Epithelial cell of proximal tubule (primary cell): ENCODE data around the gene P2RY12. TPM values are rescaled to one million over a fixed set of nuclear protein-coding genes. Genes with fewer than 3 reads are reported as not detected.
A peak's percentile ranks its signal among the peaks of the same experiment; 100 is the strongest.

Experiments
- DNase-seq: peaks from one replicate; pipeline ENCODE4 v3.0.0-alpha.2; 2011; ENCODE audit warnings: low read depth
- H3K4me3 ChIP-seq: 2 replicates; pipeline ENCODE4 v1.5.1; 2011; ENCODE audit warnings: low read depth, mild to moderate bottlenecking, low read length
- CTCF ChIP-seq: conservative IDR thresholded peaks from 2 replicates; pipeline ENCODE4 v1.5.1; 2012; ENCODE audit warnings: low read depth, mild to moderate bottlenecking, low read length
- total RNA-seq: library from RNA; depleted of rRNA; stranded (reverse); fragments of >200 nt; gene quantifications from 2 replicates; pipeline ENCODE4 v1.2.3, GENCODE V29; 2015

Gene P2RY12
- total RNA-seq, 1 donor from 2014 or later: not detected

DNA sequence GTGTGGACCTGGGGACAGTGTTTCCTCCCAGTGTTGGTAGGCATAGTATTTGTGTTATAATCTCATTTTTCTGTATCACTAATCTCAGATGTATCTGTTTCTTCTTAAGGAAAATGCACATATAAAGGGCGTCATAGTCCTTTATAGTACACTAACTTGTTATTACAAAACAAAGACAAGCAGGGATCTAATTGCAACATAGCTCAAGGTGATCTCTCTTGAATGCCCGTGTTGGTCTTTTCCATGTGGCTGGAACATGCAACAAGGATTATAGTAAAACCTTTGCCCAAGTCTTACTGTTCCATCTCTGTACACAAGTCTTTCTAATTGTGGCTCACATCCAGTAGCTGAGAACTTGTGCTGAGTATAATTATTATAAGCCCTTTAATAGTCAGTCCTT, 64.4 kb downstream of the P2RY12 start:
- no peak for TF ChIP-seq CTCF
- no peak for DNase-seq
- H3K4me3 ChIP-seq: no peak overlapping the region

DNA sequence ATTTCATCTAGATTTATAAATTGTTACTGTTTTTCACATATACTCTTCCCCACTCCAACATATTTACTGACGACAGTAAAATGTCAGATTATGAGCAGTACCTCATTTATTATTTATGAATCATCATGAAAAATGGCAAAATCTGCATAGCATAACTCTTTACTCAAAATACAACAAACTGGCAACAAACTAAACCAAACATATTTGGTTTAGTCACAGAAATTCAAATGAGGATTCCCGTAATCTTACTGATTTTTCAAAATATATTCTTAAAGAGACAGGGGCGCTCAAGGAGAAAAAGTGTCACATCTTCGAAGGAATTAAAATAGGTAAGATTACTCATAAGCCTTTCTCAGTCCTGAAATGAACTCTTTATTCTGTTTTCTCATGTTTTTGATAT, 64.9 kb downstream of the P2RY12 start:
- no peak overlapping the region for H3K4me3 ChIP-seq
- no peak for TF ChIP-seq CTCF
- no peak for DNase-seq

- DNase-seq: no peak
- no peak overlapping the region for H3K4me3 ChIP-seq
- TF ChIP-seq CTCF: no peak
Observed at GRCh38 chr3:151318991-151319390, 65.6 kb downstream of the P2RY12 start.

- no peak overlapping the region for H3K4me3 ChIP-seq
- TF ChIP-seq CTCF: no peak
- no peak for DNase-seq
Observed at GRCh38 chr3:151318313-151318712, 66.2 kb downstream of the P2RY12 start.

- DNase-seq: peak; percentile 67
- H3K4me3 ChIP-seq: no peak within 1 kb of the TSS
- TF ChIP-seq CTCF: no peak
Observed at GRCh38 chr3:151316267-151316991, 68.1 kb downstream of the P2RY12 start, which contains the start of gene GPR87. Gene GPR87 (minus strand): TSS chr3:151316820. CDS start chr3:151300100, 16,720 bp downstream.

DNA sequence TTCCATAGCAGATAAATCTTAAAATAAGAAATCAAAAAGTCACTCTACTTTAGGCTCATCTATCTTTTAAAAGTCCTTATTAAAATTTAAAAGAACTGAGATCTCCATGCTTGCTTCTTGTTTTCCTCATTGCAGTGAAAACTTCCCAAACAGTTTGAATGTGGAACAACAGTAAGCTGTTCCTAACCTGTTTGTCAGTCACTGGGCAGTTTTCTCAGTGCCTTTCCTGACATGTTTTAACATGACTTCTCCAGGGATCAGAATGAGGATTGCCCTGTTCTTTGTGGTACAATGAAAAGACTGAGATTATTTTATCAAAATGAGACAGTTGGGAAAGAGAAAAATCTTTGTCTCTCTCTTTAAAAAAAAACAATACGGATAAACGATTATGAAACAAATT, 68.7 kb downstream of the P2RY12 start:
- no peak overlapping the region for H3K4me3 ChIP-seq
- no peak for DNase-seq
- no peak for TF ChIP-seq CTCF

- no peak overlapping the region for H3K4me3 ChIP-seq
Observed at GRCh38 chr3:151315136-151315535, 69.4 kb downstream of the P2RY12 start.

More at GRCh38 chr3:151315136-151315535, 69.4 kb downstream of the P2RY12 start:
- no peak for DNase-seq
- TF ChIP-seq CTCF: no peak
